HG03139 (cell line): ENCODE results near the gene ARHGAP6.

Experiments used
- ATAC-seq: cut with Tn5 transposase; IDR thresholded peaks from one replicate; pipeline ENCODE4 v1.9.1; 2021; ENCODE audit not compliant: unreplicated experiment

ARHGAP6 gene, protein sequence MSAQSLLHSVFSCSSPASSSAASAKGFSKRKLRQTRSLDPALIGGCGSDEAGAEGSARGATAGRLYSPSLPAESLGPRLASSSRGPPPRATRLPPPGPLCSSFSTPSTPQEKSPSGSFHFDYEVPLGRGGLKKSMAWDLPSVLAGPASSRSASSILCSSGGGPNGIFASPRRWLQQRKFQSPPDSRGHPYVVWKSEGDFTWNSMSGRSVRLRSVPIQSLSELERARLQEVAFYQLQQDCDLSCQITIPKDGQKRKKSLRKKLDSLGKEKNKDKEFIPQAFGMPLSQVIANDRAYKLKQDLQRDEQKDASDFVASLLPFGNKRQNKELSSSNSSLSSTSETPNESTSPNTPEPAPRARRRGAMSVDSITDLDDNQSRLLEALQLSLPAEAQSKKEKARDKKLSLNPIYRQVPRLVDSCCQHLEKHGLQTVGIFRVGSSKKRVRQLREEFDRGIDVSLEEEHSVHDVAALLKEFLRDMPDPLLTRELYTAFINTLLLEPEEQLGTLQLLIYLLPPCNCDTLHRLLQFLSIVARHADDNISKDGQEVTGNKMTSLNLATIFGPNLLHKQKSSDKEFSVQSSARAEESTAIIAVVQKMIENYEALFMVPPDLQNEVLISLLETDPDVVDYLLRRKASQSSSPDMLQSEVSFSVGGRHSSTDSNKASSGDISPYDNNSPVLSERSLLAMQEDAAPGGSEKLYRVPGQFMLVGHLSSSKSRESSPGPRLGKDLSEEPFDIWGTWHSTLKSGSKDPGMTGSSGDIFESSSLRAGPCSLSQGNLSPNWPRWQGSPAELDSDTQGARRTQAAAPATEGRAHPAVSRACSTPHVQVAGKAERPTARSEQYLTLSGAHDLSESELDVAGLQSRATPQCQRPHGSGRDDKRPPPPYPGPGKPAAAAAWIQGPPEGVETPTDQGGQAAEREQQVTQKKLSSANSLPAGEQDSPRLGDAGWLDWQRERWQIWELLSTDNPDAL (N-terminal part only)

DNA sequence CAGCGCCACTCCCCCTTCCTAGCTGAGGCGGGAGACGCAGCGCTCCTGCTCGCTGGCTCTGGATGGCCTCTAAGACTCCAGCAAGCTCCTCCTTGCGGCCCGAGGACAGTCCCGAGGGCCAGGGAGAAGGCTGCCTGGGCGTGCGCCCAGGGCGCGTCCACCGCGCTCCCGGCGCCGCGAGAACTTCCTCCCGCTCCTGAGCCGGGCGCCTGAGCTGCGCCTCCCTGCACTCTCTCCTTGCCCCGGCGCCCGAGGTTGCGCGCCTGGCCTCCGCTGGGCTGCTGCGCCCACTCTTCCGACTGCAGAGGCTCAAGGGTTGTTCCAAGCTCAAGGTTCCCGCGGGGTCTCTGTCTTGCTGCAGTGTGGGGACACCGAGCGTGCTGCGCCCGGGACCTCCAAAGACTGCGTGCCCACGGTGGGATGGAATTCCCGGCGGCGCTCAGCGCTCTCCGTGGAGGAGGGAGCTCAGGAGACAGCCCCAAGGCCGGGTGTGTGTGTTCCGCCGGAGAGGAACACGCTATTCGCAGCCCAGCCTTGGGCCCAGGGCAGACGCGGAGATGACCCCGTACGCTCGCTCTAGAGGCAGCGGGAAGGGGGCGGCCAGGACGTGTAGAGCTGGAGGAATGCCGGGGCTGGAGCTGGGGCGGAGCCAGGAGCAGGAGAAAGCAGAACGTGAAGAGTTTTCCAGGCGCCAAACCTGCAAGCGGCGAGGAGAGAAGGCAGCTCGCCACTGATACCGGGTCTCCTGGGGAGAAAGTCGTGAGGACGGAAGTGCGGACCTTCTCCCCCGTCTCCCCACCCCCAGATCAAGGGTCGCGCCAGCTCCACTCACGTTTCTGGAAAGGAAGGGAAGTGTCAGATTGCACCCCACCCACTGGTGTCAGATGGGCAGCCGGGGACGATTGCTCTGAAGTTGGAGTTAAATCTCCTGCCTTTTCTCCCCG lies at the start of gene ARHGAP6:
Gene ARHGAP6 (minus strand): TSS at position 753 of the 944 bp plus-strand sequence. CDS start 1,092 bp downstream, outside the sequence.
- no peak for ATAC-seq

GRCh38 chrX:11704725-11705495 lies 39.2 kb upstream of the ARHGAP6 start:
- no peak for ATAC-seq

DNA sequence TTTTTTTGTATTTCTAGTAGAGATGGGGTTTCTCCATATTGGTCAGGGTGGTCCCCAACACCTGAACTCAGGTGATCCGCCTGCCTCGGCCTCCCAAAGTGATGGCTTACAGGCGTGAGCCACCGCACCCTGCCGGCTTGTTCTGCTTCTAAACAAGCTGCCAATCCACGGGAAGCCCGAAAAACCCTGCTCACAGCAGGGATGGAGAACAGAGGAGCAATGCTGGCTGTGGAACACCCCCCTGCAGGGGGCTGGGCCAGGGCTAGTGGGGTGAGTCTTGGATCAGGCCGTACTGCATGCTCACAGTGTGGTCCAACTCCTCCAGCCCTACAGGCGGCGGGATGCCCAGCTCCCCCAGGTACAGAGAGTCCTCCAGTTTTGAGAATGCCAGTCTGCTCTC lies 38.1 kb upstream of the ARHGAP6 start:
- no peak for ATAC-seq

- ATAC-seq = no peak
Measured at GRCh38 chrX:11702965-11703631, 37.4 kb upstream of the ARHGAP6 start.

DNA sequence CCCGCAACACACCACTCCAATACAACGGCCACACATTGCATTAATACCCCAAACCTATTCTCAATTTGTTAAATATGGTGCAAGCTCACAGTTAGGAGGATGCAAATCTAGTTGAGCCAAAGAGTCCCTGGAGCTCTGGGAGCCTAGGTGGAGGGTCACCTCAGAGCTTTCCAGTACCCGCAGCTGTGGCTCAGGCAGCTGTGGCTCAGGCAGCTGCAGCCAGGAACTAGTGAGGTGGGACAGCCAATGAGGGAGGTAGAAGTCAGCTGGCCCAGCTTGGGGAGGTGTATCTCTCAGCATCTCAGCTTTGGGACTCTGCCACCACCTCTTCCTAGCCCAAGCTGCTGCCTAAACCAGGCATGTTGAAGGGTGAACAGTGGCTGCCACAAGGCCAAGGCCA lies 36.7 kb upstream of the ARHGAP6 start:
- ATAC-seq = no peak

DNA sequence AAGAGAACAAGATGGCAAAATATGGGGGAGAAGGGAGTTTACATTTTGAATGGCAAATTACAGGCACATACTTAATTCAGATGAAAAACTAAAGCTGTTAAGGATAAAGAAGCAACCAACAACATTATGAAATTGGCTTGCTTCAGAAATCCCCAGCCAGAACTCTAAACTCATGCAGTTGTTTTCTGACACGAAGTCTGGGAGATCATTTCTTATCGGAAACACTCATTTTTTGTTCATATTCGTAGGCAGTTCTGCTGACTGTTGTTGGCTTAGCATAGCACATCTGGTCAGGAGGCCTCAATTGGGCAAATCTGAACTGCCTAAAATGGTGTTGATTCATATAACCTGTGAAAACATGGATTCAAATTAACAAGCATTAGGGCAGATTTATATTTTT lies 33.0 kb upstream of the ARHGAP6 start:
- no peak for ATAC-seq

GRCh38 chrX:11688201-11688600 lies 22.5 kb upstream of the ARHGAP6 start:
- ATAC-seq = no peak

GRCh38 chrX:11687157-11687556 lies 21.4 kb upstream of the ARHGAP6 start:
- ATAC-seq = no peak

- ATAC-seq = no peak
Measured at GRCh38 chrX:11683057-11683456, 17.3 kb upstream of the ARHGAP6 start.

GRCh38 chrX:11678158-11678557 lies 12.4 kb upstream of the ARHGAP6 start:
- no peak for ATAC-seq

DNA sequence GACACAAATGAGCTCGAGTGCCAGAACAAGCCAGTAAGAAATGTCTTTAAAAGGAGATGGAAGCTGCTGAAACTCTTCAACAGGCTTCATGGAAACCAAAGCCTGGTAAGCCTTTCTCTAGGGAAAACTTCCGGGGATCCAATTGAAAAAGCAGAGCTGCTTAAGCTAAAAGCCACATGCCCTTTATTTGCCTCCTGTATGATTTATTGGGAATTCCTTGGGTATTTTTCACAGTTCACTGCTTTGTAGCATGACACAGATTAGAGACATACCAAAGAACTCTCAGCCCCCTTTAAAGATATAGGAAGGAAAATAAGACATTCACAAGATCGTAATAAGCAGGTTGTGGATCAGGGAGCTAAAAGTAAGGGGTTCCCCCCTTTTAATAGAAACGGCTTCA lies 6.5 kb upstream of the ARHGAP6 start:
- ATAC-seq = no peak

GRCh38 chrX:11670316-11670715 lies 4.6 kb upstream of the ARHGAP6 start:
- ATAC-seq = no peak

- ATAC-seq = no peak
Measured at GRCh38 chrX:11666952-11667685, 1.4 kb upstream of the ARHGAP6 start.

DNA sequence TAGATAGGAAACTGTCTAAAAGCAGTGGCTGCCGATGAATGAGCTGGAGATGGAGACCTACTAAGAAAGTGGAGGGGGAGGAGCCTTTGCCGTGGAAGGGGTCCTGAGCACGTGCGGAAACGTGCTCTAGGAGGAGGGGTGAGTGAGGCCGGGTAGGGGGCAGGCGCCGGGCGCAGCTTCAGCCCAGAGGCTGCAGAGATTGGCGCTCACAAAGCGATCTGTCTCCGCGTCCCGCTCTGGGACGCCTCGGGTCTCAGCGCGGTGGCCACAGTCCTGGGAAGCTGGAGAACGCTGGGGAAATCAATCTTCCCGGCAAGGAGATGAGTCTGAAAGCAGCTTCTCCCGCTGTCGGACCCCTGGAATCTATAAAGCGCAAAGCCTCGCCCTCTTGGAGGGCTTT lies 444 bp upstream of the ARHGAP6 start:
- ATAC-seq = no peak

- no peak for ATAC-seq
Measured at GRCh38 chrX:11664211-11665167, 1.2 kb downstream of the ARHGAP6 start.

DNA sequence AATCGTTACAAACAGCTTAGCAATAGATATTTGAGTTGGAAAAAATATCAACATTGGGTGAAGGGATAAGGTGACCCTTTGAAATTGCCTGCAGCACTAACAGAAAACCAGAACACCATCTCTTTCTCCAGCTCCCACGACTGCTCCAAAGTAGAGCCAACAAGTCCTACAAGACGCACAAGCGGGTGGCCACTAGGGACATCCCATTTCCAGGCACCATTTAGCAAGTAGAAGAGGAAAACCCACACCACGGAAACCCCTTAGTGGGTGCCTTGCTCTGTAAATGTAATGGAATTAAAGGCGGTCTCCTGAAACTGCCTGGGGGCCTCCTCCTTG lies 1.9 kb downstream of the ARHGAP6 start:
- no peak for ATAC-seq

DNA sequence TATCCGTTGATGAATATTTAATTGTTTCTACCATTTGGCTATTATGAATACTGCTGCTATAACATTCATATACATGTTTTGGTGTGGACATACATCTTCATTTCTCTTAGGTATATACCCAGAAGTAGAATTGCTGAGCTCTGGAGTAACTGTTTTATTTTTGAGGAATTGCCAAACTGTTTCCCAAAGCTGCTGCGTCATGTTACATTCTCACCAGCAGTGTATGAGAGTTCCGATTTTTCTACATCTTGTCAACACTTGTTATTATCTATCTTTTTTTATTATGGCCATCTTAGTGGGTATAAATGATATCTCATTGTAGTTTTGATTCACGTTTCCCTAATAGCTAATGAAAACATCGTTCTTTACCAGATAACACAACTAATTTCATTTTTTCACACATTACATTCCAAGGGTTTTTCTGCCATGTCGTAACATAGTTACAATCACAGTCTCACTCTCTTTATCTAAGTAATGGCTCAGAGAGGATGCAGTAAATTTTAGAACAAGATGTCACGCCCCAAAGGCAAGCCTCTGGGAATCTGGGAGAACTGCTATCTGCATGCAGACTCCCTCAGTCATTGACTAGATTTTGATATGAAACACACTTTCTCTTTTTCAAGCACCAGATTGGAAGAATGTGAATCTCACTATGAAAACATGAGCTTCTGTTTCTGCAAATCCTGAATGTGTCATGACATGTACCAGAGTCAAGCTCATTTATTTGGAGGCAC lies 10.3 kb downstream of the ARHGAP6 start:
- ATAC-seq = no peak
